HG02870 (cell line): ENCODE measurements around the gene KRTAP19-1.

Source experiments
- ATAC-seq: cut with Tn5 transposase; IDR thresholded peaks from one replicate; pipeline ENCODE4 v1.9.1; 2021; ENCODE audit warnings: mild to moderate bottlenecking, moderate library complexity; ENCODE audit not compliant: unreplicated experiment

Gene KRTAP19-1

GRCh38 chr21:30430170-30430655 is 50.0 kb downstream of the KRTAP19-1 start, which contains the start of gene KRTAP13-4:
TSS of gene KRTAP13-4 (plus strand) at chr21:30430220. CDS start at chr21:30430276, 56 bp downstream.
- ATAC-seq, result no peak
